GM21619 (cell line): ENCODE measurements around the gene OTUD3.
"Not testable (repeated sequence)": the region's sequence is repeated elsewhere in the genome, so short reads cannot be mapped to it uniquely, and the experiment has no call there.

Source experiments
- ATAC-seq: cut with Tn5 transposase; IDR thresholded peaks from one replicate; pipeline ENCODE4 v1.9.1; 2021; ENCODE audit not compliant: unreplicated experiment

The OTUD3 gene

DNA sequence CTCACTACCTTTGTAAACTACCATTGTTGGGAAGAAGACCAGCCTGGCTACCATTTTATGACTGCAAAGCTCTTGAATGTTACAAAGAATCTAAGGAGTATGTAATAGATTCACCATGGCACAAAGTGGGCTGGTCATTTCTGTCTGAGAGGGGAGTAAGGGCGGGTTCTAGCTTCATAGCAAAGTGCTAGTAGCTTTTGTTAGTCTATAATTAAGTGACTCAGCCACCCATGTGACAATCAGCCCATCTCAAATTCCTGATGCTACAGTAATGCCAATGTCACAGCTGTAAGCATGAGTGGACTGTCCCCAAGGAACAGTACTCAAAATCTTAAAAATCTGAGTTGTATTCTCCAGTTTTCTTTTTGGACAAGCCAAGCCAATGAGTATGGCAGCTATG, 15.4 kb upstream of the OTUD3 start:
- ATAC-seq: no peak

- not testable (repeated sequence) for ATAC-seq
Observed at GRCh38 chr1:19868575-19868974, 13.6 kb upstream of the OTUD3 start.

DNA sequence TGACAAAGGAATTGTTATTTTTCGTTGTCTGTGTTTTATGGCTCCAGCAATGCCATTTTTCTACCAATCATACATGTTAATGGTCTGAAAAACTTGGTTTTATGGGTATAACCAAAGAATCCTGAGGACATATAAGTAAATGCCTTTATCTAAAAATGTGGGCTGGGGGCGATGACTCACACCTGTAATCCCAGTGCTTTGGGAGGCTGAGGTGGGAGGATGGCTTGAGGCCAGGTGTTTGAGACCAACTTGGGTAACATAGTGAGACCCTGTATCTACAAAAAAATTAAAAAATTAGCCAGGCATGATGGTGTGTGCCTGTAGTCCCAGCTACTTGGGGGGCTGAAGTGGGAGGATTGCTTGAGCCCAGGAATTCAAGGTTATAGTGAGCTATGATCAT, 12.7 kb upstream of the OTUD3 start:
- not testable (repeated sequence) for ATAC-seq

DNA sequence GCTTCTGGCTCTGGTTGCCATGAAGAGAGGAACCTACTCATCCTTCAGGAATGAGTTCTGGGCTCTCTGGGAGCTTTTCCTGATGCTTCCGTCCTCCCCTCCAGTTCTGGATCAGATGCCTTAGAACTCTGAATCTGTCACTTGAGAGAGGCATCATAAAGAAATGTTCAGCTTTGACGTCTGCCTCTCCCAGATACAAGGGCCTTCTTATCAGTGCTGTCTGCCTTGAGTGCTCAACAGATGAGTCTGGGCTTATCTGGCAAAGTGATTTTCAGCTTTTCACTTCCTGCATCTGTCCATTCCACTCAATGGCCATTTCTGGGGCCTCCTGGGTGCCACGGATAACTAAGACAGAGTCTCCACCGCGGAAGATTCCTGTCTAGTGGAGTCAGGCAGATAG, 12.3 kb upstream of the OTUD3 start:
- no peak for ATAC-seq

DNA sequence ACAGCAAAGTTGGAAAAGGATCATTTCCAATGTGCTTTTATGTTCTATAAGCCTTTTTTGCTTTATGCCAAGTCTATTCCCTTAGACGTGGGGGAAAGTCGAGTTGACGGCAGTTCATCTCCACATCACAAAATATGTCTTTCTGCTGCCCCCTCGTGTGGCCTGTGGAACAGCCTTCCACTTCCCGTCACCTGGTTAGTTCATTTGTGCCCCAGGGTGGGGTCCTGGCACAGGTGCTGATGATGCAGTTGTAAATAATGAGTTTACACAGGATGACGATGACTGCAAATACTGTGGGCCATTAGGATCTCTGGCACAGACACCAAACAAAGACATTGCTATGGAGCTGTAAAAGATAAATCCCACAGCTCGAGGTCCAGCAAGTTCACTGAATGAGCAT, 10.0 kb upstream of the OTUD3 start:
- ATAC-seq: no peak

GRCh38 chr1:19877181-19877750, 4.9 kb upstream of the OTUD3 start:
- ATAC-seq: no peak

- no peak for ATAC-seq
Observed at GRCh38 chr1:19877821-19878636, 4.2 kb upstream of the OTUD3 start.

GRCh38 chr1:19878637-19878985, 3.6 kb upstream of the OTUD3 start:
- ATAC-seq: no peak

DNA sequence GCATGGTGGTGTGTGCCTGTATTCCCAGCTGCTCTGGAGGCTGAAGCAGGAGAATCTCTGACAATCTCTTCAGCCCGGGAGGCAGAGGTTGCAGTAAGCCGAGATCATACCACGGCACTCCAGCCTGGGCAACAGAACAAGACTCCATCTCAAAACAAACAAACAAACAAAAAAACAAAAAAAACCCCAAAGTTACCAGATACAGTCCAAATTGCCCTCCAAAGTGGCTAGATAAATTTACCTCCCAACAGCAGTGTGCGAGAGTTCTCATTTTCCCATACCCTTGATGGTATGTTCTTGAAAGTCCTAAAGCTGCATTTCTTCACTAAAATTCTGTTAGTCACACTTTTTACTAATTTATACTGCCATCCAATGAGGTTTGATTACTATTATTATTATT, 3.0 kb upstream of the OTUD3 start:
- ATAC-seq: no peak

GRCh38 chr1:19879661-19880060, 2.5 kb upstream of the OTUD3 start:
- ATAC-seq: no peak

- not testable (repeated sequence) for ATAC-seq
Observed at GRCh38 chr1:19880841-19881240, 1.4 kb upstream of the OTUD3 start.

DNA sequence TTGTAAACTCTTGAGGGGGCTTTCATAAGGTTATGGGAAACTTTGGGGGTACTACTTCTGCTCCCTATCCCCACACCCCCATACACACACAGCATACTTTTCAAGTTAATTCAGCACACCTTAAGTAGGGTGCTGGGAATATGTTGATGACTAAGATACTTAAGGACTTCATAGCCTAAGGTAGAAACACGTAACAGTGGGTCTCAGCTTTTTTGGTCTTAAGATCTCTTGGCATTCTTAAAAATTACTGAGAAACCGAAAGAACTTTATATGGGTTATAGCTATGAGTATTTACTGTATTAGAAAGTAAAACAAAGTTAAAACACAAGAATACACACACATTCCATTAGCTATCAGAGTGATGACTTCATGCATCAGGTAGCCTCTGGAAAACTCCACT, 2.1 kb downstream of the OTUD3 start:
- no peak for ATAC-seq

DNA sequence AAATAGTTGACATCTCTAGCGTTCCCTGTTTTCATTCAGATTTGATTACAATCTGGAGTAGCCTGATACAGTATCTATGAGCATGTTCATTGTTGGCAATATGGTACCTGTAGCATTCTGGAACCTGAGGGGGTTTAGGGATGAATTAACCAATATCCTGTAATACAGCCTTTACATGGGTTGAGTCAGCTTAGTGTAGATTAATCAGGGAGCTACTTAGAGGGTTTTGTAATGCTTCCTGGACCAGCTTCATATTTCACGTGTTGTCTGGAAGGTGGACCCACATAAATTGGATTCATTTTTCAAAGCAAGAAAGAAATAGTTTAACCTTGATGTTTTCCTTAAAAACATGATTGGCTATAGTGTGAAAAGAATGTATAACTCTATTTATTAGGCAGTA, 3.6 kb downstream of the OTUD3 start:
- ATAC-seq: no peak

DNA sequence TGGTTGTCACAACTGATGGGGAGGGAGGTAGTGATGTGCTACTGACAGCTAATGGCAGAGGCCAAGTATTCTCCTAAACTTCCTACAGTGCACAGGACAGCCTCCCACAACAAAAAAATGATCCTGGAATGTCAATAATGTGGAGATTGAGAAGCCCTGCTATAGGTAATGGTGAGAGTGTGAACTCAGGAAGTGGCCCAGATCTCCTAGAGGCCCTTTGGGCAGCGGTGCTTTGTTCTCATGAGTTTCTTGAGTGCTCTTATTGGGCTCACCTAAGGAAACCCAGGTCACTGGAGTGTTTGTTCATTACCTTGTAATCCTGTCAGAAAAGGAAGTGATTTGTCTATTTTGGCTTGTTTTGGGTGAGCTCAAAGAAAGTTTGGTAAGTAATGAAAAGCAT, 5.9 kb downstream of the OTUD3 start:
- no peak for ATAC-seq

DNA sequence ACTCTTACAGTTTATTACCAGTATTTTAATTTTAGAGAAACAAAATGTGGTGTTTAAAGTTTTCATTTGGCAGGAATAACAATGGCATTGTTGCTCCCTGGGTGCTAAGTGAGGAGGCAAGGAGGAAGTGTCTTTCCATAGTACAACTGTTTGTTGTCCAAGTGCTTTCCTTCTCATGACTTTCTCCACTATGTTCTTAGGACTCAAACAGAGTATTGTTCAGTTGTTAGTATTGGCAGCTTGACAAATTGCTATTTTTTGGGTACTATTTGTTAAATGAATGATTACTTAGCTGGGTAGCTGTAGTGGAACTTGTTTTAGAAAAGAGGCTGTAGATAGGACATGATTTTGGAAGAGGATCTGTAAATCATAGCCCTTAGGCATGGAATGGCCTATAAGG, 7.5 kb downstream of the OTUD3 start:
- ATAC-seq: no peak

DNA sequence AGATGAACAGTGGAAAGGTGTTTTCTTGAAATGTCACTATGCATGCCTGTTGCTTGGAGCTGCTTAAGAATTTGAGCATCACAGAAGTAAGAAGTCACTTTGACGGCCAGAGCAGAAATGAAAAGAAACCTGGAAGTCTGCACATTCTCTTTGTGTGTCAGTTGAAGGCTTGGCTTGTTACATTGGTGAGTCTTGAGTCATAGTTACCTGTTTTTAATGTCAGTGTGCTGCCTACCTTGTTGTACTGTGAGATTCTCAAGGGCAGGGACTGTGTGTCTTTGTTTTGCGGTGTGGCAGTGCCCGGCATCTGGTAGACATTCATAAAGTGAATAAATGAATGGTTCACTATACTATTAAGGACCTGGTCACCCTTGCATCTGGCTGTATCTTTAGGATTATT, 9.9 kb downstream of the OTUD3 start:
- no peak for ATAC-seq

DNA sequence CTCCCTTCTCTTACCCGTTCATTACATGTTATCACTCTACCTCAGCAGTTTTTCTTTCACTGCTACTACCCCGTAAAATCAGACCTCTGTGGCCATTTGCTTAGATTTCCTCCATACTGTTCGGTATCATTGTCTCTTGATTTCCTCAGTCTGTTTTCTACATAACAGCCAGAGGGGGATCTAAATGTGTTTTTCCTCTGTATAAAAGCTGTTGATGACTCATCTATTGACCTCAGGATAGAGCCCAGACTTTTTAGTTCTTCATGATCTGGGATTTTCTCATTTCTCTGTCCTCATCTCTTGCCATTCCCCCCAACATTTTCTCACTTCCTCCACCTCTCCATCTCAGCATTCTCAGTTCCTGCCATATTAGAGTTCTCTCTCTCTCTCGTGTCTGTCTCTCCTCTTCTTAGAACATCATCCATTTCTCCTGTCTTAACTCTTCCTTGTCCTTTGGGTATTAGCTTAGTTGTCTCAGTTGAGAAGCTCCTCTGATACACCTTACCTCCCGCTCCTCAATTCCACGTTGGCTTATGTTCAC, 10.5 kb downstream of the OTUD3 start:
- ATAC-seq: no peak

DNA sequence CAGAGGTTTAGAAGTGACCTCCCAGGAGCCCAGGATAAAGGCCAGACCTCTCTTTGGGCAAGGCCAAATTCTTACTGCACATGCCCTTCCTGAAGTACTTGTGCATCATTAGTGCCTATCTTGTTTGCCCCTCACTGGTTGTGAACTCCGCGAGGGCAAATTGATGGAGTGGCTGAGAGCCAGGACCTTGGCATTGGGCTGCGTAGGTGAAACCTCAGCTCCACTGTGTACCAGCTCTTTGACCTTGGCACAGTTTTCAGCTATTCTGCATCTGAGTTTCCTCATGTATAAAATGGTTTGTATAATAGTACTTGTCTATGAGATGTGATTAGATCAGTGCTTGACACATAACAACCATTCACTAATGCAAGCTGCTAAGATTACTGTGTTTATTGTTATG, 11.5 kb downstream of the OTUD3 start:
- ATAC-seq: no peak

- ATAC-seq: no peak
Observed at GRCh38 chr1:19894218-19894617, 12.0 kb downstream of the OTUD3 start.

- no peak for ATAC-seq
Observed at GRCh38 chr1:19901653-19902052, 19.5 kb downstream of the OTUD3 start.

- ATAC-seq: no peak
Observed at GRCh38 chr1:19903621-19904020, 21.4 kb downstream of the OTUD3 start.

GRCh38 chr1:19907456-19907855, 25.3 kb downstream of the OTUD3 start:
- ATAC-seq: no peak

DNA sequence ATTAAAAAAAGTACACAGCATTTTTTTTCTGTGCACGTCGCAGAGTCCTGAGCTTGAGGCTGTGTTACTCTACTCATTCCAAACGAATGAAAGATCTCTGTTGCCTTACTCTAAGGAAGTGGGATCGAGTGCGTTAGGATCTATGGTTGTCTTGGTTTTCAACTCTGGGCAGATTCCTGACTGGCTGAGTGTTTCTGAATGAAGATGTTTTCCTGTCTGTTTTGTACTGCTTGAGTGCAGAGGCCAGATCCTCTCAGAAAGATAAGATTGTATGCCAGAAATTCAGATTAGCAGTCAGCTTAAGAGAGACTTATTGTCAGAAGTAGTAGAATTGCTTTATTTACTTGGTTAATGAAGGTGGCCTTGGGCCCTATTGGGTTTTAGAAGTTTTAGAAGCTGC, 27.2 kb downstream of the OTUD3 start:
- ATAC-seq: no peak
